ENCODE results near the gene EIF3M. TPM values are rescaled to one million over a fixed set of nuclear protein-coding genes. Genes with fewer than 3 reads are reported as not detected.

The EIF3M gene
- total RNA-seq, 4 donors from 2014 or later = 207 to 584 (median 432) TPM

GRCh38 chr11:32610797-32611352, 27.2 kb downstream of the EIF3M start:
- Histone ChIP-seq H3K9me3 (no peaks in the 10 kb centered on the region), H3K36me3 (peaks cover 0 to 6% (median 0%) of the 10 kb centered on the region in 3 donors), H3K4me1 (no peaks in the 10 kb centered on the region), H3K4me3 (no peak overlapping the region), H3K27me3 (no peaks in the 10 kb centered on the region), H3K27ac (no peak overlapping the region)
- DNase-seq = no peak
- 85% methylated on average over 3 of the region's 3 CpGs for WGBS, 2 donors
- intact Hi-C loops (cut with DNase I) = no loop called here
- TF ChIP-seq CTCF (IDR thresholded peaks at IDR 0.05) (no peak), POLR2A (IDR thresholded peaks at IDR 0.05) (no peak)

- intact Hi-C loops (cut with DNase I) = no loop called here
- DNase-seq = no peak
- 47 to 50% methylated on average over 4 of the region's 4 CpGs for whole genome bisulfite sequencing, 2 donors
- no peak for TF ChIP-seq POLR2A (IDR thresholded peaks at IDR 0.05)
- no peak for TF ChIP-seq CTCF (IDR thresholded peaks at IDR 0.05)
- no peak overlapping the region for H3K27ac ChIP-seq
- H3K4me3 ChIP-seq = no peak overlapping the region
- no peaks in the 10 kb centered on the region for H3K27me3 ChIP-seq
- no peaks in the 10 kb centered on the region for H3K36me3 ChIP-seq
- H3K4me1 ChIP-seq = no peaks in the 10 kb centered on the region
- no peaks in the 10 kb centered on the region for H3K9me3 ChIP-seq
These were observed 30.0 kb downstream of the EIF3M start for GRCh38 chr11:32613500-32614151.

GRCh38 chr11:32615422-32615821, 31.8 kb downstream of the EIF3M start:
- H3K4me3 ChIP-seq = no peak overlapping the region
- no peaks in the 10 kb centered on the region for H3K36me3 ChIP-seq
- H3K27ac ChIP-seq = no peak overlapping the region
- no peaks in the 10 kb centered on the region for H3K4me1 ChIP-seq
- TF ChIP-seq POLR2A (IDR thresholded peaks at IDR 0.05) (no peak), CTCF (IDR thresholded peaks at IDR 0.05) (no peak)
- no peak for DNase-seq
- no peaks in the 10 kb centered on the region for H3K9me3 ChIP-seq
- H3K27me3 ChIP-seq = no peaks in the 10 kb centered on the region
- intact Hi-C loops (cut with DNase I) = no loop called here

GRCh38 chr11:32616903-32617302, 33.3 kb downstream of the EIF3M start:
- intact Hi-C loops (cut with DNase I) = no loop called here
- Histone ChIP-seq H3K4me1 (no peaks in the 10 kb centered on the region), H3K9me3 (no peaks in the 10 kb centered on the region), H3K36me3 (no peaks in the 10 kb centered on the region), H3K27ac (no peak overlapping the region), H3K27me3 (no peaks in the 10 kb centered on the region), H3K4me3 (no peak overlapping the region)
- no peak for DNase-seq
- 64 to 67% methylated on average over 4 of the region's 4 CpGs for WGBS, 2 donors
- no peak for TF ChIP-seq POLR2A (IDR thresholded peaks at IDR 0.05)
- TF ChIP-seq CTCF (IDR thresholded peaks at IDR 0.05) = no peak

- no peak for DNase-seq
- no peak overlapping the region for H3K4me3 ChIP-seq
- no peak overlapping the region for H3K27ac ChIP-seq
- intact Hi-C loops (cut with DNase I) = no loop called here
- TF ChIP-seq CTCF (IDR thresholded peaks at IDR 0.05) = no peak
- TF ChIP-seq POLR2A (IDR thresholded peaks at IDR 0.05) = no peak
- H3K9me3 ChIP-seq = no peaks in the 10 kb centered on the region
- no peaks in the 10 kb centered on the region for H3K36me3 ChIP-seq
- H3K27me3 ChIP-seq = no peaks in the 10 kb centered on the region
- no peaks in the 10 kb centered on the region for H3K4me1 ChIP-seq
These were observed 47.2 kb downstream of the EIF3M start for GRCh38 chr11:32630844-32631243.

All from esophagus squamous epithelium (tissue), 5 donors.